ENCODE measurements around the gene RSPH3.
A peak's percentile ranks its signal among the peaks of the same experiment; 100 is the strongest.
"Not testable (repeated sequence)": the region's sequence is repeated elsewhere in the genome, so short reads cannot be mapped to it uniquely, and the experiment has no call there.

RSPH3 gene, protein sequence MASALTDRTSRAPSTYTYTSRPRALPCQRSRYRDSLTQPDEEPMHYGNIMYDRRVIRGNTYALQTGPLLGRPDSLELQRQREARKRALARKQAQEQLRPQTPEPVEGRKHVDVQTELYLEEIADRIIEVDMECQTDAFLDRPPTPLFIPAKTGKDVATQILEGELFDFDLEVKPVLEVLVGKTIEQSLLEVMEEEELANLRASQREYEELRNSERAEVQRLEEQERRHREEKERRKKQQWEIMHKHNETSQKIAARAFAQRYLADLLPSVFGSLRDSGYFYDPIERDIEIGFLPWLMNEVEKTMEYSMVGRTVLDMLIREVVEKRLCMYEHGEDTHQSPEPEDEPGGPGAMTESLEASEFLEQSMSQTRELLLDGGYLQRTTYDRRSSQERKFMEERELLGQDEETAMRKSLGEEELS

DNA sequence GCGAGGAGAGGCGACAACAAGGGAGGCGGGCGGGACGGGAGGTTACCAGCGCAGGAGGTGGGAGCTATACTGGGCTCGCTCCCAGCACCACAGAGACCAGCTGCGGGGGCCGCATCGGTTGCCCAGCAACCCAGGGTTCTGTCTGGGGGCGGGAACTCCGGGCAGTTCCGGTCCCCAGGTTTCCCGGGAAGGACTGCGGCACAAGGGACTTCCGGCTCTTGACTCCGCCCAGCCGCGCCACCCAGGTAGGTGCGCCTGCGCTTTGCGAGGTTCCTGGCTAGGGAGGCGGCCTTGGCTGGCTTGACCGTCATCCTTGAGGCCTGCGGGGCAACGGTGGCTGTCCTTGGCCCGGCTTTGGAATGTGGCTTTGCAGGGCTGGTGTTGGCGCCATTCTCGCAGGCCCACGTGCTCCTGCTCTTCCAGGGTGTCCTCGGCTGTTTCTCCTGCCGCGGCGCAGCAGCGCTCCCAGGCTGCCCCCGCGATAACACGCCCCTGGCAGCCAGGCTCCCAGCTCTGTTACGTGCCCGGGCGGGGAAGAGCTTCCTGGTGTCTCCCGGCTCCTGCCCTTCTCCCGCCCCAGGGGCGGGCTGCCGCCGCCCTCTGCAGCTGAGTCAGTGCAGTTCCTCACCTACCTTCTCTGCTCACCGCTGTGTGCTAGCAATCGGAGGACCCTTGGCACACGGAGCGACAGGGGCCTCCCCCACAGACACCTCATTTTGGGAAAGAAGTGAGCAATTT is at the start of gene RSPH3:
TSS of gene RSPH3 (minus strand) at position 537 of the 738 bp plus-strand sequence. CDS start 652 bp downstream, outside the sequence.
- FAIRE-seq: peak; percentile 58

DNA sequence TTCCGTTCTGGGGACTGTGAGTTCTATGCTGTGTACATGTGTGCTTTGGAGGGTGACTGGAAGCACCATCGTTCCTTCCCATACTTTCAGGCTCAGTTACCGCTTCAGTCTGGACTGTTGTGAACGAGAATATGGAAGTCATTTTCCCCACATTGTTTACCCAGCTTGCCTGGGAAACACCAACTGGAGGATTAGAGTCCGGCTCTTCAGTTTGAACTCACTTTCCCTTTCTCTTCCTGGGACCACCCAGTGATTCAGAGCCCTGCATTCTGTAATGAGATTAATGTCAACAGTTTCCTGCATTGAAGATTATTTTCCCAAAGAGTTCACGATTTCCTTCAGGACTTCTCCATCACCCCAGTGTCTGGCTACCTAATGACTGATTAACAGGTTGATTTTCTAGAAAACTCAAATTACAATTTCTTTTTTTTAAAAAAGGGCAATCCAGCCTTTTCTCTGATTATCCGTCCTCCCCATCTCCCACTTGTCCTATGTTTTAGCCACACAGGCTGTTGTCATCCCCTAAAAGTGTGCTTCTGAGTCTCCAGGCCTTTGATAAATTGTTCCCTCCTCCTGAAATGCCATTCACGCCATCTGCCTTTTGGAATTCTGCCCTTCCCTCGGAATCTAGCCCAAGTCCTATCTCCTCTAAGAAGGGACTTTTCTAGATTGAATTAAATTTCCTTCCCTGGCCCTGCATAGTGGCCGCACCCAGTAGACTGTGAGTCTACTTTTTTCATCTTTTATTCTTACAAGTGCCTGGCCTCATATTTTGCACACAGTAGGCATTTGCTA is 48.1 kb upstream of the RSPH3 start:
- DNase-seq (ENCODE audit: low spot score): no peak
- no peak for FAIRE-seq

More for the DNA sequence above, at the start of gene RSPH3:
- peak; percentile 84 for DNase-seq (ENCODE audit: low spot score)

DNA sequence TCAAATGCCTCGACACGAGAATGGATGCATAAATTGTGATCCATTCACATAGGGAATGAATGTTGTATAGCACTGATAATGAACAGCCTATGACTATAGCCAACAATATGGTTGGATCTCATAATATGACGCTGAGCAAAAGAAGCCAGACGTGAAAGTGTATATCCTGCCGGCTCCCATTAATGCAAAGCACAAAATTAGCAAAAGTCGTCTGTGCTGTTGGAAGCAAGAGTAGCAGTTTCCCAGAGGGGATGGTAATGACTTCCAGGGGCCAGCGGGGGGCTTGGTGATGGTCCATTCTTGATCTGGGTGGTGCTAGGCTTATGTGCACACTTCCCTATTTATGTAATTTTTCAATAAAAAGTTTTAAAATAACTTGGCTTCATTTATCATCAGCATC is 45.8 kb upstream of the RSPH3 start:
- DNase-seq (ENCODE audit: low spot score) (no peak), FAIRE-seq (no peak)

DNA sequence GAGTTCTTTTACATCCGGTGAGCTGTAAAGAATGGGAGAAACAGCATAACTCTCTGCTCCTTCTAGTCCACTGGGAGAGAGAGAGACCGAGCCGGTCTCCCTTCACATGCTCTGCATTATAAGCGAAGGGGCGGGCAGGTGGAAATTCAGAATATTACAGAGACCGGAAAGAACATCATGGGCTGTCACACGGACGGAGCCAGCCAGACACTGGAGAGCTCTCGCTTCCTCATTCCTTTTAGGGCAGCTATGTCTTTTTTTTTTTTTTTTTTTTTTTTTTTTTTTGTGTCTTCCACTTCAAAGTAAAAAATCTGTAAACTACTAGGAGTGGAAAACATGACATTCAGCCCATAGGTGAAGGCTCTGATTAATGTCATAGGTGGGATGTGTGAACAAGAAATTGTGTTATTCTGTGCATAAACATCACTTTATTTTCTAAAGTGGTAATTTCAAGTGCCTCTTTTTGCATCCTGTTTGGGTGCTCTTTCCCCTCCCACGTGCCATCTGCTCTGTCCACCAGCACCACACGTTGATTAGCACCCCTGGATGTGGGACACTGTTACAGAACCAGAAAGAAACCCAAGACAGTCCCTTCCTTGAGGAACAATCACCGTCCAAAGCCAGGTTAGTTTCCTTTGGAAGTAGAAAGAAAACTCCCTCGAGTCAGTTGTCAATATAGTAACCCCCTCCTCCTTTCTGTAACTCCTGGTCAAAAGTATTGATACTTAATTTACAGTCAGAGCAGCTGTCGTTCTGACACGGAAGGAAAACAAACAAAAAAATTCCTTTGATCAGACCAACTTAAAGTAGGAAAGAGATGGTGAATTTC is 45.1 kb upstream of the RSPH3 start, which contains the start of gene TAGAP:
TSS of gene TAGAP (minus strand) at position 93 of the 829 bp plus-strand sequence. CDS start 845 bp downstream, outside the sequence.
- FAIRE-seq (no peak), DNase-seq (ENCODE audit: low spot score) (no peak)

DNA sequence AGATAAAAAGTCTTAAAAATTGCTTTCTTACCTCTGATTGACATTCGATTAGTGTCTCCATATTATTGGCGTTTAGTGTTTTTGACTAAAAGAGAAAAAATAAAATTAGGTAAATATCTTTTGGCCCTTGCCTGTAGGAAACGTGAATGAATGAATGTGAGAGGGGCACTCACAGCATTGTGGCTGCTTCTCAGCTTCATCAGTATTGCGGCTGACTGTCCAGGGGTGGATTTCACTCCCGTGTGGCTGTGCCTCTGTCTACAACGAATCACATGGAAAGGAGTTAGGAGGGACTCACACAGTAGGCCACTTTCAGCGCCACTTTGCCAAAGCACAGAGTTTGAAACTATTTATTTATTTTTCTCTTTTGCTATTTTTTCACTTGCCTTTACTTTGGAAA is 43.9 kb upstream of the RSPH3 start:
- FAIRE-seq: no peak
- no peak for DNase-seq (ENCODE audit: low spot score)

DNA sequence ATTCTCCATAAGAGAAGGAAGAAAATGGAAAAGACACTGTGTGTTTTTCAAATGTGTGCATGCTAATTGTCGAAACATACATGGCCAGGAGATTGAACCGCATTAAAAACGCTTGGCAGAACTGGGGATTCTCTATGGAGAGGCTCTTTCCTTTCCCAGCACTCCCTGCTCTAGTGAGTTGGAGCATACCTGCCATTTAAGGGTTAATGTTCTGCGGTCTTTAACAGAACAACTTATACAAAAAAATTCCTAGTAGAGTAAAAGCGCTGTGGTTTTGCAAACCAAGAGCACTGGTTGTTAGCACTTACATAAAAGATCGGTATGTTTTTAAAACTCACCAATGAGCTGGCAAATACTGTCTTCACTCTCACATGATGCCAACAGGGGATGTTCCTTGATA is 43.2 kb upstream of the RSPH3 start:
- DNase-seq (ENCODE audit: low spot score) (no peak), FAIRE-seq (no peak)

DNA sequence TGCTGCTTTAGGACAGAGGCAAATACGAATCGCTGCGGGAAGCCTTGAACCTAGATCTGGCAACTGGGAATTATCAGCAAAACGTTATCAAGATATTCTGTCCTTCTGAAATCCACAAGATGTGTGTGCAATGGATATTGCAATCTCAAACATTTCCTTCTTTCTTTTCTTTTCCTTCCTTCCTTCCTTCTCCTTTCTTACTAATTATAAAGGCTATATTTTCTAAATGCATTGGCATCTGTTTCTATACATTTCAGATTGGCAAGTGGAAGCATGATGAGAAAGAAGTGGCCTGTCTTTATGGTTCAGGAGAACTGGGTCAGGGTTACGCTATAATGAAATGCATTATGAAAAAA is 42.8 kb upstream of the RSPH3 start:
- DNase-seq (ENCODE audit: low spot score) (no peak), FAIRE-seq (no peak)

DNA sequence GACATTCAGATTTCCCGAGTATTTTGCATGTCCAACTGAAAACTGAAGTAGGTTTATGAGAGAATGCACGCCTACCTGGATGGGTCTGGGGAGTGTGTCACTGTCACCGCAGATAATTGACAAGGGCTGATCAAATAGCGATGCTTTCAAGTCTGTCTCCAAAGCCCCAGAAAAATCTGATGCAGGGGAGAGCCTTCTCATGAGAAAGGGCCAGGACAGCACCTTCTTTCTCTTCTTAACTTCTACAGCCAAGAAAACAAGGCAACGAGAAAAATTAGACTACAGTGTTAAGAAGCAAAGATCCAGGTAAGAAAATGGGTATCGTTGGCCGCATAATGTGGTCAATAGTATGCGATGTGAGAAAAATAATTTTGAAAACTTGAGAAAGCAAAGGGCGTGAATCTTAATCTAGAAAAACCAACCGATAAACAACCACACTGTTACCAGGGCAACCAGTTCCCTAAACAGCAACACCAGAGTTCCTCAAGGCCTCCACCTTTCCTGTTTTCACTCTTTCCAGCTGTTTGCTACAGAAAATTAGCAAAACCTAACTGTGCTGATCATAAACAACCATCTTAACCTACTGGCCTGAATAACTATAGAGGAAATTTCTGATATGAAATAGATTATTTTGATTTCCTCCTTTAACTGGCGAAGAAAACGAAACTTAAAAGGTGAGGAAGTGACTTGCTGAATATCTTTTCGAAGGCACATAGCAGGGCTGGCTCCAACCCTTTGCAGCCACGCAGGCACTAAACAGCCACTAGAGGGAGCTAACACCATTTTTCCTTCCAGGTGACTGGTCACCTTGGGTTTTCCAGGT is 42.2 kb upstream of the RSPH3 start:
- DNase-seq (ENCODE audit: low spot score): peak; percentile 43
- no peak for FAIRE-seq

DNA sequence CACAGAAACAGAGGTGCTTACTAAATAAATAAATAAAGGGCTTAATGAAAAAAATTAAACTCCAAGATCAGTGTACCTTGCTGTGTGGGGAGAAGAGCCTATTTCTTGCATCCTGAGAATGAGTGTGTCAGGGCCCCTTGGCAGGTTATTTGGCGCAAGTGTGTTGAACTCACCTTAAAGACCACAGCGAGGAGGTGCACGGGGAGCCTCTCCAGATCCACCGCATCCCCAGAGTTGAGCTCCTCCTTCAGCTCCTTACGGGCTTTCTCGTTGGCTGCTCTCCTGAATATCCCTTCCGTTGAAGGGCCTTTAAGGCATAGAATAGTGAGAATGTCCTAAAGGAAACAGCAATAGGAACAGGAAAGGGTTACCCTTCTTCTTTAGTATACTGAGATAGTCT is 41.2 kb upstream of the RSPH3 start:
- FAIRE-seq (no peak), DNase-seq (ENCODE audit: low spot score) (no peak)

DNA sequence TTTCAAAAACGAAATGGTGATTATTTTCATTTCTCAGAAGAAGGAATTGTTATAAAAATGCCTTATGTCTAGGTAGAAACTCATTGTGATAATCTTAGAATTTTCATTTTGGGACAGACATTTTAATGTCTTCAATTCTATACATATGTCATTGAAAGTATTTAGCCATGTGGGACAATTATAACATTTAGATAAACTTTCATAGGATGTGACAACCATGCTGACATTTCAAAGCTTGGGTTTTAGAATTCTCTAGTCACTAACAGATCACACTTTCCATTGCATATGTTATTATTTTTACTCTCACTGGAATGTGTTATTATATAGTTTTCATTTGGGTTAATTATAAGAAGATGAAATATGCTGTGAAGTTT is 39.9 kb upstream of the RSPH3 start:
- no peak for DNase-seq (ENCODE audit: low spot score)
- FAIRE-seq: no peak

DNA sequence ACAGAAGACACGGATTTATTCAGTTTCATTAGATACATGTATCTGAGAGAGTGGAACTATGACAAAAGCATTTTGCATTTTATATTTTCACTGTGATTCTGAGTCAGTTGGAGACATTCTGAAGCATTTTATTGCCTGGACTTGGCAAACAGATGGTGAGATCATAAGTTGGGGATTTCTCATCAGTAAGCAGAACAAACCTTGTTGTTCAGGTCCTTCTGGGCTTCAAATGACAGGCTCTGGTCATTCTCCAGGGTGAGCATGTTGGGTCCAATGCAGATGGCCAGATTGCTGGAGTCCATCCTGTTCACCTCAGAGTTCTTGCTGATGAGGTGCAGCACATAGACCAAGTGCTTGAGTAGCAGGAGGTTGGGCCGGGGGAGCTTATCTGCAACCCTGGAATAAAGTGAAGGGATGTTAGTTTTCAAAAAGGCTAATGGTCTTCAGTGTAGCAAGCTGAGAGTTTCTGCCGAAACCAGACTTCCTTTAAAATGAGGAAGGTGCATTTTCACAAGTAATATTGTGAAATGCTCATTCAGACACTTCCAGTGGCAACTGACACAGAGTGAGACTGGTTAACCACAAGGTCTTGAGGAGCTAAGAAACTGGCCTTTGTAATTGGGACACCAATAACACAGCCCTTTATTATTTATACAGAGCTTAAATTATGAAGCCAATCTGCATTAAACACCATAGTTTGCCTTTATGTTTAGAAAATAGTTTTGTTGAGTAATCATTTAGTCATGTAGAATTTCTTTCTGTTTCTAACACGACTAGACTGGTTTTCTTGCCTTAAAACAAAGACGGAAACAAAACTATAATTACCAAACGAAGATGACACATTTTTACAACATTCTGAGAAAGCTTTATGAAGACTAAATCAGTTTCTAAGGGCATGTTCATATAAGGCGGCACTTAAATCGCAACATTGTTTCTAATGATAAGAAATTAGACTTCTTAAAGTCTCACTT is 39.2 kb upstream of the RSPH3 start:
- no peak for FAIRE-seq

DNA sequence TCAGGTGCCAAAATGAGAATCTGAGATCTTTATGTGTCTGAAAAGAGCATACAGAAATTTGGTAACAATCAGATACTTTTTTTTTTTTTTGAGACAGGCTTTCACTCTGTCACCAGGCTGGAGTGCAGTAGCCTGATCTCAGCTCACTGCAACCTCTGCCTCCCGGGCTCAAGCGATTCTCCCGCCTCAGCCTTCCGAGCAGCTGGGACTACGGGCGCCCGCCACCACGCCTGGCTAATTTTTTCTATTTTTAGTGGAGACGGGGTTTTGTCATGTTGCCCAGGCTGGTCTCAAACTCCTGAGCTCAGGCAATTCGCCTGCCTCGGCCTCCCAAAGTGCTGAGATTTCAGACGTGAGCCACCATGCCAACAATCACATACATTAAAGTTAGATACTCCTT is 38.3 kb upstream of the RSPH3 start:
- DNase-seq (ENCODE audit: low spot score); FAIRE-seq: not testable (repeated sequence)

More for the DNA sequence above, 39.2 kb upstream of the RSPH3 start:
- no peak for DNase-seq (ENCODE audit: low spot score)

DNA sequence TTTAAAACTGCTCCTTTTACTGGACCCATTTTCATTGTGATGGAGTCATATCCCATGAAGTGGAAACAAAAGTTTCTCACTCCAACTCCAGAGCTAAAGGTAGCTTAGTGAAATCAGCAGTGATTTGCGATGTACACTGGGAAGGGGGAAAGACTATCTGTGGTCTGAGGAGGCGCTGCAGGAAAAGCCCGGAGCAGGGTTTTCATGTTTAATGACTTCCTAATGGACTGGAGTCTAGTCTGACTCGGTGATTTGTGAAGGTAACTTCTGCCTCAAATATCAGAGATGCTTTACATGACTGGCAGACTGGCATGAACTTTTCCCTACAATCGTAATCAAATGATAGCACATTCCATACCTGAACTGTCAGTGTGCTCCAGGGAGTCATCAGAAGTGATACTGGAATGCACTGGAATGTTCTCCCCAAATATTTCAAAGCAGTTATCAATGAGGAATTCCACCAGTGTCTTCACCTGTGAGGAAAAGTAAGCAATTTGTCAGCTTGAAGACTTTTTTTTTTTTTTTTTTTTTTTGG is 37.8 kb upstream of the RSPH3 start:
- FAIRE-seq (no peak), DNase-seq (ENCODE audit: low spot score) (no peak)

DNA sequence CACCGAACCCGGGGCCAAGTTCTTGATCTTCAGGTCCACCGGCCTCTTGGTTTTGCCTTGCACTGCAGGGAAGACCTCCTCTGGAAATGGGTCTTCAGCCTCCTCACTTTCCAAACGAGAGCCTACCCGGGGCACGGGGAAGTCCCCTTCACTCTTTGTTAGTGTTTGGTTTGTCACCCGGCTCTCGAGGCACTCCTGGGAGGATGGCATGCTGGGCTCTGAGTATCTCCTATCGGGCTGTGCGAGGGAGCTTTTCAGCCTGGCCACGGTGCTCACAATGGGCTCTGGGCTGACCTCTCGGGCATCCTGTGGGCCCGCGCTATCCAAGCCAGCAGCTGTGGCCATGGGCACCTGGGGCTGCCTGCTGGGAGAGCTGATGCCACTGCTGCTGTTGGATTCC is 36.7 kb upstream of the RSPH3 start:
- FAIRE-seq: no peak
- no peak for DNase-seq (ENCODE audit: low spot score)

DNA sequence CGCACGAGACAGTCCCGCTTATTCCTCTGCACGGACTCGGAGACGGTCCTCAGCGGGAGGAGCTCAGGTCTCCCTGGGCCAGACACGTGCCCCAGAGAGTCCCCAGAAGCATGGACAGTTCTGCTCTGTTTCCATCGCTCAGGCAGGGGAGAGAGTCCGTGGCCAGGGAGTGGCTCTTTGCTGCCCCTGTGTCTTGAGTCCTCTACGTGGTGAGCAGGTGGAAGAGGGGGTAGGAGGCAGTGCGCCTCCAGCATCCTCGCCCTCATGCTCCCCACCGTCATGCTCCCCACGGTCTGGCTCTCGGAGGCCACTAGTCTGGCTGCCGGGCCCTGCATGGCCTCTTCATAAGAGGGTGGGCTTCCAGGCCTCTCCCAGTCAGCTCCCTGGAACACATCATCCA is 35.9 kb upstream of the RSPH3 start:
- FAIRE-seq: no peak
- DNase-seq (ENCODE audit: low spot score): no peak

DNA sequence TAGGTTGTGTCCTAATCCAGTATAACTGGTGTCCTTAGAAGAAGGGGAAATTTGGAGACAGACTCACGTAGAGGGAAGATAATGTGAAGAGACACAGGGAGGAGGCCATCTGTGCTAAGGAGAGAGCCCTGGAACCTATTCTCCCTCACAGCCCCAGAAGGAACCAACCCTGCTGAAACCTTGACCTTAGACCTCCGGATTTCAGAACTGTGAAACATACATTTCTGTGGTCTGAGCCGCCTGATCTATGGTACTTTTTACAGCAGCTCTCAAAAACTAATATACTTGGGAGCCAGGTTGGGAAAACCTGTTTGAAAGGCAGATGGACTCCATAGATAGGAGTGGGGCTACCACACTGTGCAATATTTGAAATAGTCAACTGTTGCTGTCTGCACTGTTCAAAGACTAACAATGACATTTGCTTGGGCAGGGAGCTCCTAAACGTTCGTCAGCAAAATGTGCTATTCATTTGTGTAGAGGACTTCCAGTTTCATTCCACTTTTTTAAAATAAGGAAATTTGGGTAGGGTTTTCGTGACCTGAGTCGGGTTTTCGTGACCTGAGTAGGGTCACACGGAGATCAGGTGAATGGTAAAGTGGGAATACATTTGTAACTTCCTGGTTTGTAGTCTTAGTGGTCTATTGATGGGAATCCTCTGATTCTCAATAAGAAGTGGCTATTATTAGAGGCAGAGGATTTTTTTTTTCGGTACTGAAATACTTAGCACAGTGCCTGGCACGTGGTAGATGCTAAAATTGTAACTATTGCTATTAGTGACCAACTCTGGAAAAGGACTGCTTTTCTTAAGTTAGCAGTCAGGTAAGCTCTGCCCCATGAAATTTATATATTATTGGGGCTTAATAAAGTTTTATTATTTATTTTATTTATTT is 33.4 kb upstream of the RSPH3 start:
- DNase-seq (ENCODE audit: low spot score) (no peak), FAIRE-seq (no peak)

DNA sequence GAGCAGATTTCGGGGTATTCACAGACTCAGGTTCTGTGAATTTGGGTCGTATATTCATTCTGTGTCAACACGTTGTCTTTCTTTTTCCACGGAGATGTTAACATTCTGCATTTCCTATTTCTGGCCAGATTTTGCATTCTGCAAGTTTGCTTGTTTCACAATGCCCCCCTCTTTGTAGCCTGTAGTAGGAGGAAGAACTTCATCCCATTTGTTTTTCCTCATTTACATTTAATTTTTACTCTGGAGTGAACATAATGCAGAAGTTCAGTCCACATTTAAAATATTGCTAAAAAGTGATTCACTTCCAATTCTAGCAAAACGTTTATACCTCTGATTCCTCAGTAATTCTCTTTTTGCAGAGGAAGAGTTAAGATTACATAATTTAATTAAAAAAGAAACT is 31.8 kb upstream of the RSPH3 start:
- DNase-seq (ENCODE audit: low spot score): no peak
- no peak for FAIRE-seq

DNA sequence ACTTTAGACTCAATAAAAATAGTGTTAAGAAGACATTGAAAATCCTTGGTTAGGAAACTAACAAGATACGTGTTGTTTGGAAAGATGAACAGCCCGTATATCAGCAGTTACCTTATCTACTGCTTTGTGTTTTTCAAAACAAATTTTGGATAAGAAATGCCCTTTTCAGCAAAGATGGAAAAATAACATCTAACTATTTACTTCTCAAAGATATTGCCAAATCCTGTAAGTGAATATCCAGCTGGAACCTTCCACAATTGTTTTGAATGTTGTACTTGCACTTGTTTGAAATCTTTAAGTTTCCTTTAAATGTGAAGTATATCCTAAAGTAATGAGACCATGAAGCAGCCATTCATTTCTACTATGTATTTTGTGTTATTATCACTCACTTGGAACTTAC is 30.2 kb upstream of the RSPH3 start:
- FAIRE-seq (no peak), DNase-seq (ENCODE audit: low spot score) (no peak)

Measured in RCC 7860 (cell line).